GM12864 (cell line): ENCODE data around the gene GNA14.
"Not testable (repeated sequence)": the region's sequence is repeated elsewhere in the genome, so short reads cannot be mapped to it uniquely, and the experiment has no call there.

Experiments
- DNase-seq: peaks from one replicate; pipeline ENCODE4 v3.0.0-alpha.2; 2011; ENCODE audit warnings: low read depth
- H3K4me3 ChIP-seq: 2 replicates; pipeline ENCODE4 v1.5.1; 2011; ENCODE audit warnings: mild to moderate bottlenecking, low read depth, low read length, control low read depth
- CTCF ChIP-seq: IDR thresholded peaks from 2 replicates; pipeline ENCODE4 v1.5.1; 2011; ENCODE audit warnings: low read depth, mild to moderate bottlenecking, moderate library complexity, low read length, control low read depth, inconsistent platforms; ENCODE audit errors: missing control alignments

Gene GNA14

GRCh38 chr9:77588271-77588937, 59.7 kb downstream of the GNA14 start:
- TF ChIP-seq CTCF = no peak
- no peak overlapping the region for H3K4me3 ChIP-seq
- no peak for DNase-seq

GRCh38 chr9:77587851-77588250, 60.3 kb downstream of the GNA14 start:
- H3K4me3 ChIP-seq = no peak overlapping the region
- no peak for DNase-seq
- TF ChIP-seq CTCF = no peak

GRCh38 chr9:77587042-77587441, 61.1 kb downstream of the GNA14 start:
- TF ChIP-seq CTCF = no peak
- no peak for DNase-seq
- no peak overlapping the region for H3K4me3 ChIP-seq

DNA sequence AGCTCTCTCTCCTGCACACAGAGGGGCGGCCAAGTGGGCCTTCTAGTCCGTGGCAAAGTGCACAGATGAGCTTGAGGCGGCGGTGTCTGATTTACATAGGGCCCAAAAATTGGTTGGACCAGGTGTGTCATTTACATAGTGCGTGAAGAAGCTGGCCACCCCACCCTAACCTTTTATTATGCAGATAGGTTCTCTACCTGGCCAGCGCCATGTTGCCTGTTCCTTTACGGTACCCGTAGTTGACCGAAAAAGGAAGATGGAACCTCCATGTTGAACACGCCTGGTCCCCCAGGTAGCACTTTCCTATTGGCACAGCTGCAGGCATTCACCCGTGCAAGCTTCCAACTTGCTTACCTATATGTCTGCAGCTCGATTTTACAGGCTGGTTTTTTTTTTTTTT, 61.5 kb downstream of the GNA14 start:
- no peak for DNase-seq
- no peak for TF ChIP-seq CTCF
- no peak overlapping the region for H3K4me3 ChIP-seq

GRCh38 chr9:77585335-77585786, 62.8 kb downstream of the GNA14 start:
- no peak for TF ChIP-seq CTCF
- no peak for DNase-seq
- H3K4me3 ChIP-seq = no peak overlapping the region

DNA sequence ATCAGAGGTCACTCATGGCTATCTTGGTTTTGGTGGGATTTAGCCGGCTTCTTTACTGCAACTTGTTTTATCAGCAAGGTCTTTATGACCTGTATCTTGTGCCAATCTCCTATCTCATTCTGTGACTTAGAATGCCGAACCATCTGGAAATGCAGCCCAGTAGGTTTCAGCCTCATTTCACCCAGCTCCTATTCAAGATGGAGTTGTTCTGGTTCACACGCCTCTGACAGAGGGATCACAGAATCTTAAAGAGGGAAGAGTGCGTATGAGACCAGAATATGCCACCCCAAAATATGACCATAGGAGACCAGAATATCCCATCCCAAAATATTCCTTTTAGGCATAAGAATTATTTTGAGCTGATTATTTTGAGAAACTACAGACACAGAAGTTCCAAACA, 63.2 kb downstream of the GNA14 start:
- H3K4me3 ChIP-seq, DNase-seq: not testable (repeated sequence)

GRCh38 chr9:77582961-77583576, 65.1 kb downstream of the GNA14 start:
- TF ChIP-seq CTCF = no peak
- no peak for DNase-seq
- H3K4me3 ChIP-seq = no peak overlapping the region
